Ovary (tissue), 9 donors: ENCODE measurements around the gene CARD9. TPM values are rescaled to one million over a fixed set of nuclear protein-coding genes. Genes with fewer than 3 reads are reported as not detected.
A peak's percentile ranks its signal among the peaks of the same experiment; 100 is the strongest.

Experiments used
- DNase-seq, 5 donors: peaks; one replicate each; pipeline ENCODE4 v3.0.0-alpha.2; 2019 to 2020
- H3K27ac ChIP-seq, 2 donors: fragments of 200-600 bp; one replicate each; pipeline versions ENCODE4 v1.5.1 to v1.8.0; 2019 to 2022
- H3K27me3 ChIP-seq: fragments of 200-600 bp; one replicate; pipeline ENCODE4 v1.8.0; 2022
- H3K36me3 ChIP-seq: fragments of 200-600 bp; sonication (generic); one replicate; pipeline ENCODE4 v1.5.1; 2019
- H3K4me1 ChIP-seq: one replicate; pipeline ENCODE4 v1.8.1; 2013; ENCODE audit warnings: mild to moderate bottlenecking, moderate library complexity; ENCODE audit not compliant: insufficient read depth
- H3K4me3 ChIP-seq: fragments of 200-600 bp; sonication (generic); one replicate; pipeline ENCODE4 v1.5.1; 2017
- H3K9me3 ChIP-seq, 2 donors: fragments of 200-600 bp in 1 of 2; sonication (generic) in 1 of 2; one replicate each; pipeline versions ENCODE4 v1.5.1 to v1.8.1; 2013 to 2019; ENCODE audit warnings: mild to moderate bottlenecking in 1 of 2, moderate library complexity in 1 of 2
- CTCF ChIP-seq, 3 donors: fragments of 450-650 bp in 2 of 3; fragments of 200-600 bp in 1 of 3; IDR thresholded peaks; one replicate each; pipeline versions ENCODE4 v1.5.1 to v1.8.0; 2016 to 2022; ENCODE audit warnings: antibody characterized with exemption in 3 of 3, mild to moderate bottlenecking in 1 of 3
- EP300 ChIP-seq: sonication (generic); formaldehyde crosslinking; IDR thresholded peaks from one replicate; pipeline ENCODE4 v1.6.1; 2017; ENCODE audit warnings: antibody characterized with exemption
- POLR2A ChIP-seq: fragments of 450-650 bp; IDR thresholded peaks from one replicate; pipeline ENCODE4 v1.6.1; 2017; ENCODE audit warnings: antibody characterized with exemption, mild to moderate bottlenecking, moderate library complexity
- WGBS, 3 donors: extraction: QIAGEN DNeasy Blood & Tissue Kit in 1 of 3; methylation state at CpG; one replicate each; pipeline versions ENCODE4 v1.1.5 to v1.1.7; 2013 to 2017; 5-methylcytosine and 5-hydroxymethylcytosine counted together
- intact Hi-C, 4 donors: fragments of 100-400 bp; cut with DNase I; formaldehyde crosslinking; loops; one replicate each; pipeline versions ENCODE4 v1.11.0 to v1.15.1; 2022 to 2023
- polyA plus RNA-seq, 2 donors: library from polyadenylated mRNA; stranded (reverse); fragments of 200-250 nt in 1 of 2; fragments of 350-450 nt in 1 of 2; fragmentation: Illumina TruSeq in 1 of 2; extraction: RNeasy Lipid Tissue Mini Kit (QIAGEN cat#74804) in 1 of 2; gene quantifications; one replicate each; pipeline ENCODE4 v1.2.3, GENCODE V29; 2013 to 2014
- total RNA-seq, 7 donors: library from RNA; depleted of rRNA in 2 of 7; stranded (reverse); fragments of >200 nt in 2 of 7; fragmentation: NEBNext Ultra II Directional in 3 of 7; extraction: Animal tissue kit (Norgen Biotek cat#: 25700) in 3 of 7; gene quantifications; one replicate each; pipeline versions ENCODE4 v1.1.0 to v1.2.4, GENCODE V29; 2016 to 2023
- donor health status: DM: no; HTN: no; CAD: no; lungs with moderate emphysema.
- donor health status: DM: no; HTN: no; CAD: no.
- donor health status: Bipolar disorder and iron deficiency.
- donor health status: DM: yes; HTN: yes; CAD: no.
- donor health status: DM: no; HTN: no; CAD: no.
- donor health status: DM: yes; HTN: yes; CAD: no.

Gene CARD9
- total and polyA plus RNA-seq, 9 donors = 0.48 to 3.5 (median 1.1) TPM; not detected in 1

GRCh38 chr9:136325358-136325757 is 48.1 kb downstream of the CARD9 start:
- Histone ChIP-seq H3K27me3 (no peaks in the 10 kb centered on the region), H3K4me1 (peaks cover 19% of the 10 kb centered on the region), H3K9me3 (no peaks in the 10 kb centered on the region), H3K36me3 (no peaks in the 10 kb centered on the region), H3K27ac (peak overlapping the region in 1 of 2 donors; percentile 94), H3K4me3 (no peak overlapping the region)
- TF ChIP-seq POLR2A (no peak), CTCF (IDR thresholded peaks at IDR 0.05) (no peak), EP300 (no peak)
- 90 to 97% (median 96%) methylated on average over 13 of the region's 13 CpGs for WGBS, 3 donors
- DNase-seq = peak in 2 of 5 donors; percentile 36 to 50
- intact Hi-C loops = loop anchor here in 1 of 4 donors (5.0 kb wide), 1 partner anchor 37 kb away; the partner anchor contains the start of gene DNLZ

- no peaks in the 10 kb centered on the region for H3K36me3 ChIP-seq
- H3K27ac ChIP-seq = peak overlapping the region in 1 of 2 donors; percentile 94
- H3K4me1 ChIP-seq = peaks cover 18% of the 10 kb centered on the region
- no peak for TF ChIP-seq CTCF (IDR thresholded peaks at IDR 0.05)
- no peak for TF ChIP-seq EP300
- no peak for TF ChIP-seq POLR2A
- intact Hi-C loops = loop anchor here in 1 of 4 donors (5.0 kb wide), 1 partner anchor 38 kb away; the partner anchor contains the start of gene DNLZ
- H3K27me3 ChIP-seq = no peaks in the 10 kb centered on the region
- no peak overlapping the region for H3K4me3 ChIP-seq
- H3K9me3 ChIP-seq = no peaks in the 10 kb centered on the region
- peak in 2 of 5 donors; percentile 35 to 59 for DNase-seq
- 76 to 83% (median 81%) methylated on average over 24 of the region's 24 CpGs for WGBS, 3 donors
Observed at GRCh38 chr9:136324501-136325300, 48.8 kb downstream of the CARD9 start.

GRCh38 chr9:136323371-136323789 is 50.1 kb downstream of the CARD9 start:
- Histone ChIP-seq H3K36me3 (no peaks in the 10 kb centered on the region), H3K27ac (no peak overlapping the region), H3K4me3 (no peak overlapping the region), H3K27me3 (no peaks in the 10 kb centered on the region), H3K4me1 (peaks cover 13% of the 10 kb centered on the region), H3K9me3 (no peaks in the 10 kb centered on the region)
- peak in 1 of 5 donors; percentile 53 for DNase-seq
- TF ChIP-seq POLR2A = no peak
- TF ChIP-seq EP300 = no peak
- no peak for TF ChIP-seq CTCF (IDR thresholded peaks at IDR 0.05)
- 78 to 81% (median 78%) methylated on average over 16 to 17 of the region's 17 CpGs for WGBS, 3 donors
- intact Hi-C loops = no loop called here

- Histone ChIP-seq H3K27me3 (no peaks in the 10 kb centered on the region), H3K27ac (no peak overlapping the region), H3K9me3 (no peaks in the 10 kb centered on the region), H3K36me3 (no peaks in the 10 kb centered on the region), H3K4me3 (no peak overlapping the region), H3K4me1 (peaks cover 13% of the 10 kb centered on the region)
- DNase-seq = no peak
- TF ChIP-seq EP300 = no peak
- TF ChIP-seq CTCF (IDR thresholded peaks at IDR 0.05) = no peak
- TF ChIP-seq POLR2A = no peak
- intact Hi-C loops = no loop called here
- WGBS, 3 donors = 66 to 72% (median 66%) methylated on average over 23 of the region's 23 CpGs
Observed at GRCh38 chr9:136322756-136323330, 50.6 kb downstream of the CARD9 start.
